K562 (cell line): ENCODE results near the gene THAP8. TPM values are rescaled to one million over a fixed set of nuclear protein-coding genes. Genes with fewer than 3 reads are reported as not detected.

Experiments
- ATAC-seq: fragments of 200-7000 bp; cut with Tn5 transposase; 3 replicates; pipeline ENCODE4 v1.9.1; 2020; ENCODE audit warnings: moderate library complexity
- BruUV-seq: library from RNA; stranded (reverse); fragments of 400-500 nt; replicated peaks from 2 replicates; lab custom pipeline; 2021; lab: Mats Ljungman, UMichigan
- CTCF ChIA-PET: fragments of 300-600 bp; formaldehyde crosslinking; extraction: SDS; loops from one replicate; lab custom pipeline; 2021; ENCODE audit warnings: low intra/inter-chr PET ratio; lab: Yijun Ruan, JAX
- POLR2A ChIA-PET: fragments of 300-600, 350-650 bp; sonication (Branson Sonifier 250); formaldehyde crosslinking; extraction: SDS; loops from one replicate; lab custom pipeline; 2021; ENCODE audit warnings: antibody characterized with exemption, inconsistent platforms; lab: Yijun Ruan, JAX
- DNase-seq, 4 experiments: peaks; one replicate each; pipeline versions ENCODE4 v3.0.0 to v3.0.0-alpha.2; 2011 to 2018; ENCODE audit warnings: low spot score in 3 of 4, mixed read lengths in 3 of 4; ENCODE audit errors: extremely low read depth in 1 of 4
- FAIRE-seq: peaks from 2 replicates; lab custom pipeline; 2011; peaks lifted over from hg19 to GRCh38; lab: Jason Lieb, UNC
- H2AFZ ChIP-seq: 2 replicates; pipeline ENCODE4 v1.6.0; 2011; ENCODE audit warnings: low read depth, low read length, control low read depth, inconsistent platforms
- H3K27ac ChIP-seq: fragments of 200-600 bp; 3 replicates; pipeline ENCODE4 v1.8.0; 2011; ENCODE audit warnings: low read depth, mild to moderate bottlenecking, control low read depth, inconsistent platforms, low read length, moderate library complexity, mixed read lengths; ENCODE audit errors: extremely low read depth
- H3K27me3 ChIP-seq, 2 experiments: fragments of 300-600 bp in 1 of 2; 2 replicates in 1 of 2; 3 replicates in 1 of 2; pipeline versions ENCODE4 v1.6.0 to v1.8.0; 2011; ENCODE audit warnings: inconsistent platforms in 2 of 2, low read length in 2 of 2, mild to moderate bottlenecking in 1 of 2, mixed read lengths in 1 of 2, moderate library complexity in 1 of 2; ENCODE audit not compliant: control insufficient read depth in 2 of 2, insufficient read depth in 2 of 2
- H3K36me3 ChIP-seq: fragments of 300-600 bp; 3 replicates; pipeline ENCODE4 v1.8.0; 2011; ENCODE audit warnings: mild to moderate bottlenecking, low read length, inconsistent platforms; ENCODE audit not compliant: control insufficient read depth, insufficient read depth
- H3K4me1 ChIP-seq, 2 experiments: fragments of 200-600 bp in 1 of 2; replicated peaks in 1 of 2; 2 replicates in 1 of 2; 3 replicates in 1 of 2; pipeline versions ENCODE4 v1.5.1 to v1.8.0; 2011; ENCODE audit warnings: inconsistent platforms in 2 of 2, low read length in 2 of 2, mild to moderate bottlenecking in 1 of 2, mixed read lengths in 1 of 2, moderate library complexity in 1 of 2; ENCODE audit not compliant: control insufficient read depth in 2 of 2, insufficient read depth in 2 of 2
- H3K4me2 ChIP-seq: 2 replicates; pipeline ENCODE4 v1.6.1; 2011; ENCODE audit warnings: low read length, control low read depth, inconsistent platforms, mixed read lengths; ENCODE audit not compliant: insufficient read depth
- H3K4me3 ChIP-seq: fragments of 200-600 bp; sonication (generic), shearing (Covaris generic); 2 replicates; pipeline ENCODE4 v1.5.1; 2016; ENCODE audit warnings: control low read depth, inconsistent platforms
- H3K79me2 ChIP-seq: fragments of 200-600 bp; 3 replicates; pipeline ENCODE4 v1.8.0; 2011; ENCODE audit warnings: low read length, inconsistent platforms; ENCODE audit not compliant: control insufficient read depth, insufficient read depth
- H3K9ac ChIP-seq, 2 experiments: 2 replicates each; pipeline versions ENCODE4 v1.6.0 to v1.6.1; 2011; ENCODE audit warnings: low read depth in 2 of 2, low read length in 2 of 2, control low read depth in 1 of 2, inconsistent platforms in 1 of 2, mild to moderate bottlenecking in 1 of 2, mixed read lengths in 1 of 2; ENCODE audit not compliant: insufficient read depth in 1 of 2
- H3K9me1 ChIP-seq: one replicate; pipeline ENCODE4 v1.6.0; 2011; ENCODE audit warnings: inconsistent platforms, mild to moderate bottlenecking, low read length, moderate library complexity; ENCODE audit not compliant: control insufficient read depth, insufficient read depth
- H3K9me3 ChIP-seq: replicated peaks from 2 replicates; pipeline ENCODE4 v1.5.1; 2011; ENCODE audit warnings: low read depth, low read length, inconsistent platforms; ENCODE audit not compliant: control insufficient read depth, insufficient read depth
- H4K20me1 ChIP-seq: replicated peaks from 2 replicates; pipeline ENCODE4 v1.6.1; 2011; ENCODE audit warnings: low read length, inconsistent platforms, mixed read lengths; ENCODE audit not compliant: control insufficient read depth, insufficient read depth
- AFF1 ChIP-seq, 2 experiments: fragments of 450-650 bp; IDR thresholded peaks; 2 replicates each; pipeline ENCODE4 v1.6.1; 2018; ENCODE audit warnings: mild to moderate bottlenecking in 2 of 2, low read depth in 1 of 2; ENCODE audit not compliant: partially characterized antibody in 2 of 2
- CREM ChIP-seq: IDR thresholded peaks from 2 replicates; pipeline ENCODE4 v1.6.1; 2014; ENCODE audit warnings: antibody characterized with exemption, low read depth
- ETV6 ChIP-seq, 3 experiments: fragments of 150-350 bp in 1 of 3; sonication (generic) in 1 of 3; formaldehyde crosslinking in 1 of 3; IDR thresholded peaks; 2 replicates each; pipeline versions ENCODE4 v1.6.1 to v1.8.0; 2014 to 2022; ENCODE audit warnings: borderline replicate concordance in 2 of 3, low read depth in 2 of 3, antibody characterized with exemption in 1 of 3, low read length in 1 of 3, mild to moderate bottlenecking in 1 of 3, missing genetic modification reagents in 1 of 3
- ID3 ChIP-seq, 2 experiments: fragments of 250-450 bp in 1 of 2; fragments of 450-650 bp in 1 of 2; sonication (Bioruptor Pico) in 1 of 2; IDR thresholded peaks; 2 replicates each; pipeline versions ENCODE4 v1.6.1 to v1.8.0; 2016 to 2021; ENCODE audit warnings: mild to moderate bottlenecking in 2 of 2, moderate library complexity in 2 of 2, missing compliant biosample characterization in 1 of 2, missing genetic modification characterization in 1 of 2
- ILK ChIP-seq: fragments of 450-650 bp; IDR thresholded peaks from 2 replicates; pipeline ENCODE4 v1.6.1; 2016; ENCODE audit warnings: missing genetic modification characterization, low read depth, mild to moderate bottlenecking, missing compliant biosample characterization, moderate library complexity, borderline replicate concordance
- KAT8 ChIP-seq: fragments of 450-650 bp; IDR thresholded peaks from 2 replicates; pipeline ENCODE4 v1.6.1; 2016; ENCODE audit warnings: low read depth, mild to moderate bottlenecking
- KLF13 ChIP-seq: fragments of 450-650 bp; IDR thresholded peaks from 2 replicates; pipeline ENCODE4 v1.6.1; 2016; ENCODE audit warnings: missing genetic modification characterization, low read depth, mild to moderate bottlenecking, missing compliant biosample characterization, moderate library complexity, borderline replicate concordance
- KLF6 ChIP-seq: fragments of 250-450 bp; sonication (Bioruptor Pico); IDR thresholded peaks from 2 replicates; pipeline ENCODE4 v1.4.0; 2020; ENCODE audit warnings: mild to moderate bottlenecking, moderate library complexity, borderline replicate concordance
- NFIX ChIP-seq: fragments of 250-450 bp; sonication (Bioruptor Pico); IDR thresholded peaks from 2 replicates; pipeline ENCODE4 v1.4.0; 2020; ENCODE audit warnings: low read depth, mild to moderate bottlenecking, moderate library complexity
- NFYB ChIP-seq: IDR thresholded peaks from 2 replicates; pipeline ENCODE4 v1.6.1; 2011; ENCODE audit warnings: mild to moderate bottlenecking, moderate library complexity; ENCODE audit not compliant: insufficient read length; ENCODE audit errors: extremely low read depth
- TRIM28 ChIP-seq: fragments of 450-650 bp; IDR thresholded peaks from 2 replicates; pipeline ENCODE4 v1.6.1; 2017
- ZNF324 ChIP-seq: fragments of 250-450 bp; sonication (Bioruptor Pico); IDR thresholded peaks from 2 replicates; pipeline ENCODE4 v1.4.0; 2020; ENCODE audit warnings: mild to moderate bottlenecking
- ZNF507 ChIP-seq: conservative IDR thresholded peaks from 2 replicates; pipeline ENCODE4 v1.6.1; 2017; ENCODE audit warnings: missing genetic modification characterization, missing compliant biosample characterization
- ZNF57 ChIP-seq: fragments of 450-650 bp; formaldehyde crosslinking; IDR thresholded peaks from 2 replicates; pipeline ENCODE4 v1.4.0; 2020; ENCODE audit warnings: mild to moderate bottlenecking, moderate library complexity
- ZNF589 ChIP-seq: fragments of 200-800 bp; sonication (Bioruptor generic); IDR thresholded peaks from 2 replicates; pipeline ENCODE4 v1.6.1; 2016; ENCODE audit warnings: low read depth, missing genetic modification characterization, missing compliant biosample characterization
- WGBS: fragments of 100-300 bp; shearing (Covaris generic); methylation state at CpG from one replicate; pipeline ENCODE4 v1.1.6; 2016; ENCODE audit warnings: low coverage, mixed read lengths; ENCODE audit not compliant: insufficient coverage; ENCODE audit errors: missing lambda C conversion rate; 5-methylcytosine and 5-hydroxymethylcytosine counted together
- in situ Hi-C: fragments of 300-500 bp; cut with MboI; formaldehyde crosslinking; loops from 4 replicates; pipeline ENCODE4 v1.15.0; 2018; ENCODE audit warnings: inconsistent platforms, mixed read lengths
- intact Hi-C: fragments of 100-400 bp; cut with micrococcal nuclease; formaldehyde crosslinking; loops from 2 replicates; pipeline ENCODE4 v1.14.2; 2022
- polyA plus RNA-seq, 8 experiments: library from polyadenylated mRNA; depleted of rRNA in 4 of 8; stranded (reverse) in 5 of 8; unstranded in 3 of 8; fragments of >200 nt; fragmentation: Nextera tagmentation in 2 of 8; fragmentation: Illumina TruSeq in 1 of 8; extraction: Ambion mirVana in 2 of 8; extraction: Trizol in 1 of 8; gene quantifications; 2 replicates each; pipeline versions ENCODE4 v1.2.1 to v1.2.3, GENCODE V29; 2011 to 2014; ENCODE audit warnings: inconsistent platforms in 1 of 8, missing spikeins in 1 of 8
- total RNA-seq, 7 experiments: library from RNA; depleted of rRNA in 6 of 7; stranded (reverse); fragments of >200 nt in 6 of 7; fragmentation: Illumina TruSeq in 2 of 7; extraction: Trizol in 2 of 7; gene quantifications; 2 replicates each; pipeline versions ENCODE4 v1.2.1 to v1.2.3, GENCODE V29; 2011 to 2021; ENCODE audit warnings: low replicate concordance in 1 of 7

Gene THAP8
- total and polyA plus RNA-seq, 9 of the 15 experiments (the other 6 are each of a cell fraction or from before 2014, with no cell fraction given): 0.11 to 2.0 (median 0.94) TPM

- POLR2A ChIA-PET: interaction anchor here (0.6 to 1.2 kb wide), 12 partner anchors 10 to 230 kb away, joined by 3 to 9 read pairs (median 4); partner anchors contain the start of genes SDHAF1 and THAP8
- BruUV-seq: TSS peak; percentile 82
- H3K9me3 ChIP-seq: no peaks in the 10 kb centered on the region
- FAIRE-seq (peak; percentile 100), DNase-seq (peak; percentile 98 to 100 (median 98)), ATAC-seq (peak; percentile 99)
- no peaks in the 10 kb centered on the region for H3K9me1 ChIP-seq
- WGBS: 0% methylated on average over 39 of the region's 42 CpGs
- H4K20me1 ChIP-seq: no peaks in the 10 kb centered on the region
- peaks cover 31% of the 10 kb centered on the region for H3K79me2 ChIP-seq
- H3K27ac ChIP-seq: peak within 1 kb of the TSS; percentile 82
- intact Hi-C loops: loop anchor here (1.0 kb wide), 1 partner anchor 37 kb away; no protein-coding TSS in a partner anchor
- peak within 1 kb of the TSS; percentile 87 for H3K4me3 ChIP-seq
- peaks cover 18% of the 10 kb centered on the region; the same call in 1 of the 3 replicates for H3K36me3 ChIP-seq
- no peaks in the 10 kb centered on the region for H3K27me3 ChIP-seq
- in situ Hi-C loops: no loop called here
- peak within 1 kb of the TSS; percentile 88 to 94 for H3K9ac ChIP-seq
- peak within 1 kb of the TSS; percentile 85 for H2AFZ ChIP-seq
- CTCF ChIA-PET: no interaction called here
- H3K4me1 ChIP-seq: peaks cover 11 to 26% of the 10 kb centered on the region in 2 experiments; a peak in 4 of 5 replicates
- peak within 1 kb of the TSS; percentile 90 for H3K4me2 ChIP-seq
- TF ChIP-seq AFF1 (IDR thresholded peaks at IDR 0.05; ENCODE audit: low read depth in 1 of 2, partially characterized antibody in 2 of 2): peak in 1 of 2 experiments; percentile 46
- TF ChIP-seq NFYB: peak; percentile 81
- TF ChIP-seq ZNF589: no peak
- TF ChIP-seq ZNF324 (CRISPR knock-in tag): no peak
- peak; percentile 80 for TF ChIP-seq CREM
- no peak for TF ChIP-seq ETV6 (IDR thresholded peaks at IDR 0.05; ENCODE audit: borderline replicate concordance in 1 of 2, low read depth in 2 of 2, low read length in 1 of 2)
- no peak for TF ChIP-seq ETV6 (CRISPR knock-in tag; IDR thresholded peaks at IDR 0.05; ENCODE audit: borderline replicate concordance)
- no peak for TF ChIP-seq KLF6 (CRISPR knock-in tag)
- no peak for TF ChIP-seq TRIM28
- TF ChIP-seq NFIX (CRISPR knock-in tag): no peak
- TF ChIP-seq ID3 (CRISPR knock-in tag; IDR thresholded peaks at IDR 0.05): no peak
- no peak for TF ChIP-seq ID3 (tag; IDR thresholded peaks at IDR 0.05)
- TF ChIP-seq ILK (tag): no peak
- TF ChIP-seq ZNF57 (CRISPR knock-in tag): no peak
- TF ChIP-seq KAT8: no peak
- TF ChIP-seq KLF13 (tag): no peak
- no peak for TF ChIP-seq ZNF507 (tag)
Measured at GRCh38 chr19:36014012-36014924, 39.8 kb downstream of the THAP8 start, which contains the start of gene ALKBH6. TSS of gene ALKBH6 (minus strand) at chr19:36014213. CDS start at chr19:36013397, 816 bp downstream.
